NCI-H345 treated with DMSO at 0.1 percent for 48 hours (cell line): ENCODE data around the gene GRIN3B.
"Not testable (repeated sequence)": the region's sequence is repeated elsewhere in the genome, so short reads cannot be mapped to it uniquely, and the experiment has no call there.

ENCODE experiments used
- DNase-seq: peaks from one replicate; lab custom pipeline; 2025; ENCODE audit not compliant: unreplicated experiment; lab: John Stamatoyannopoulos, UW

Gene GRIN3B

GRCh38 chr19:1018932-1019615, 18.9 kb downstream of the GRIN3B start:
- DNase-seq: no peak

- DNase-seq: no peak
Observed at GRCh38 chr19:1019616-1019961, 19.4 kb downstream of the GRIN3B start.

GRCh38 chr19:1019980-1020867, 20.0 kb downstream of the GRIN3B start:
- no peak for DNase-seq

GRCh38 chr19:1020868-1021425, 20.7 kb downstream of the GRIN3B start, which contains the start of gene TMEM259:
Gene TMEM259, minus strand, starts transcription at chr19:1021123. Its CDS starts 127 bp downstream, at chr19:1020996.
- DNase-seq: peak; percentile 93

GRCh38 chr19:1023883-1024188, 23.6 kb downstream of the GRIN3B start:
- DNase-seq: not testable (repeated sequence)

- DNase-seq: not testable (repeated sequence)
Observed at GRCh38 chr19:1025080-1025479, 24.9 kb downstream of the GRIN3B start.

- no peak for DNase-seq
Observed at GRCh38 chr19:1025960-1026782, 26.0 kb downstream of the GRIN3B start, which contains the start of gene CNN2. Gene CNN2, plus strand, starts transcription at chr19:1026608. Its CDS starts 54 bp downstream, at chr19:1026662.

- DNase-seq: no peak
Observed at GRCh38 chr19:1026783-1027649, 26.8 kb downstream of the GRIN3B start.

- DNase-seq: no peak
Observed at GRCh38 chr19:1027650-1028061, 27.4 kb downstream of the GRIN3B start.

- no peak for DNase-seq
Observed at GRCh38 chr19:1028062-1028926, 28.1 kb downstream of the GRIN3B start.

GRCh38 chr19:1032264-1032867, 32.1 kb downstream of the GRIN3B start:
- no peak for DNase-seq

GRCh38 chr19:1035998-1036621, 35.9 kb downstream of the GRIN3B start:
- no peak for DNase-seq

GRCh38 chr19:1037621-1038064, 37.4 kb downstream of the GRIN3B start:
- no peak for DNase-seq

- DNase-seq: no peak
Observed at GRCh38 chr19:1038978-1039645, 38.9 kb downstream of the GRIN3B start.

- peak; percentile 97 for DNase-seq
Observed at GRCh38 chr19:1039646-1040475, 39.6 kb downstream of the GRIN3B start, which contains the start of gene ABCA7. Gene ABCA7, plus strand, starts transcription at chr19:1040107. Its CDS starts 1,255 bp downstream, at chr19:1041362.

- DNase-seq: peak; percentile 94
Observed at GRCh38 chr19:1040476-1041271, 40.5 kb downstream of the GRIN3B start.
